HepG2 (cell line): ENCODE data around the gene STAT5A. TPM values are rescaled to one million over a fixed set of nuclear protein-coding genes. Genes with fewer than 3 reads are reported as not detected.

Experiments
- CCAR2 ChIP-seq: fragments of 200-400 bp; formaldehyde crosslinking; optimal IDR thresholded peaks from 2 replicates; pipeline ENCODE3; 2018; ENCODE audit warnings: low read depth, mild to moderate bottlenecking, low read length, moderate library complexity
- CHD4 ChIP-seq: fragments of 200-600 bp; sonication (generic); IDR thresholded peaks from 2 replicates; pipeline ENCODE4 v1.7.0; 2017; ENCODE audit warnings: mild to moderate bottlenecking, low read length, borderline replicate concordance
- EP300 ChIP-seq, 3 experiments: sonication (generic) in 1 of 3; formaldehyde crosslinking in 1 of 3; IDR thresholded peaks; 2 replicates each; pipeline versions ENCODE4 v1.5.1 to v1.6.1; 2011 to 2020; ENCODE audit warnings: low read depth in 2 of 3, low read length in 2 of 3, borderline replicate concordance in 1 of 3, improper control_type of control experiment in 1 of 3, mild to moderate bottlenecking in 1 of 3, missing genetic modification reagents in 1 of 3, moderate library complexity in 1 of 3
- ESRRA ChIP-seq: sonication (generic); formaldehyde crosslinking; IDR thresholded peaks from 2 replicates; pipeline ENCODE4 v1.5.1; 2020; ENCODE audit warnings: mild to moderate bottlenecking, low read depth, missing genetic modification reagents
- HMGXB4 ChIP-seq, 2 experiments: sonication (generic) in 1 of 2; formaldehyde crosslinking in 1 of 2; IDR thresholded peaks; 2 replicates each; pipeline versions ENCODE4 v1.4.0 to v1.6.1; 2018 to 2020; ENCODE audit warnings: missing genetic modification reagents in 2 of 2, borderline replicate concordance in 1 of 2, low read depth in 1 of 2, mild to moderate bottlenecking in 1 of 2, missing biosample characterization in 1 of 2
- HNRNPK ChIP-seq: fragments of 200-400 bp; formaldehyde crosslinking; IDR thresholded peaks from 2 replicates; pipeline ENCODE4 v1.6.1; 2018; ENCODE audit warnings: low read length, low read depth, moderate library complexity, mild to moderate bottlenecking; ENCODE audit not compliant: poor library complexity, severe bottlenecking
- JUND ChIP-seq: sonication (generic); formaldehyde crosslinking; IDR thresholded peaks from 2 replicates; pipeline ENCODE4 v1.8.0; 2022; ENCODE audit warnings: mild to moderate bottlenecking, missing genetic modification reagents
- NFIC ChIP-seq: IDR thresholded peaks from 2 replicates; pipeline ENCODE4 v1.6.1; 2012; ENCODE audit warnings: mild to moderate bottlenecking, low read length, inconsistent platforms
- NR1H2 ChIP-seq: sonication (generic); formaldehyde crosslinking; IDR thresholded peaks from 2 replicates; pipeline ENCODE4 v1.8.1; 2022; ENCODE audit warnings: low read depth, missing genetic modification reagents, borderline replicate concordance
- NRL ChIP-seq: sonication (generic); formaldehyde crosslinking; IDR thresholded peaks from 2 replicates; pipeline ENCODE4 v1.5.0; 2020; ENCODE audit warnings: missing genetic modification reagents, mild to moderate bottlenecking, moderate library complexity, borderline replicate concordance
- SIN3A ChIP-seq: IDR thresholded peaks from 2 replicates; pipeline ENCODE4 v1.6.1; 2011; ENCODE audit warnings: low read depth, mild to moderate bottlenecking, control low read depth, low read length, borderline replicate concordance
- SNRNP70 ChIP-seq: fragments of 200-400 bp; formaldehyde crosslinking; IDR thresholded peaks from 2 replicates; pipeline ENCODE4 v1.6.1; 2017; ENCODE audit warnings: mild to moderate bottlenecking, low read depth, low read length, moderate library complexity
- STAT5B ChIP-seq: sonication (generic); formaldehyde crosslinking; IDR thresholded peaks from 2 replicates; pipeline ENCODE4 v1.4.0; 2020; ENCODE audit warnings: missing genetic modification reagents
- U2AF1 ChIP-seq: fragments of 200-400 bp; formaldehyde crosslinking; optimal IDR thresholded peaks from 2 replicates; pipeline ENCODE3; 2017; ENCODE audit warnings: mild to moderate bottlenecking, low read depth, low read length
- ZBTB3 ChIP-seq: sonication (generic); formaldehyde crosslinking; IDR thresholded peaks from 2 replicates; pipeline ENCODE4 v1.4.0; 2020; ENCODE audit warnings: low read depth, mild to moderate bottlenecking, moderate library complexity, missing genetic modification reagents, borderline replicate concordance
- ZFP41 ChIP-seq: sonication (generic); formaldehyde crosslinking; IDR thresholded peaks from 2 replicates; pipeline ENCODE4 v1.4.0; 2020; ENCODE audit warnings: mild to moderate bottlenecking, missing genetic modification reagents, borderline replicate concordance
- ZFP90 ChIP-seq: sonication (generic); formaldehyde crosslinking; IDR thresholded peaks from 2 replicates; pipeline ENCODE4 v1.8.0; 2022; ENCODE audit warnings: missing genetic modification reagents, mild to moderate bottlenecking, inconsistent platforms, borderline replicate concordance
- ZNF503 ChIP-seq: sonication (generic); formaldehyde crosslinking; IDR thresholded peaks from 2 replicates; pipeline ENCODE4 v1.4.0; 2020; ENCODE audit warnings: missing genetic modification reagents
- ZNF547 ChIP-seq: sonication (generic); formaldehyde crosslinking; IDR thresholded peaks from 2 replicates; pipeline ENCODE4 v1.5.1; 2020; ENCODE audit warnings: mild to moderate bottlenecking, missing genetic modification reagents
- ZNF557 ChIP-seq: sonication (generic); formaldehyde crosslinking; IDR thresholded peaks from 2 replicates; pipeline ENCODE4 v1.4.0; 2020; ENCODE audit warnings: missing genetic modification reagents
- polyA plus RNA-seq, 8 experiments: library from polyadenylated mRNA; depleted of rRNA in 3 of 8; stranded (reverse) in 7 of 8; unstranded in 1 of 8; fragments of >200 nt; fragmentation: Illumina TruSeq in 4 of 8; extraction: Trizol in 4 of 8; gene quantifications; 2 replicates each; pipeline versions ENCODE4 v1.2.1 to v1.2.3, GENCODE V29; 2011 to 2016; ENCODE audit warnings: low read depth in 4 of 8, missing spikeins in 1 of 8, mixed read lengths in 1 of 8; ENCODE audit not compliant: insufficient read depth in 1 of 8
- total RNA-seq, 5 experiments: library from RNA; depleted of rRNA; stranded (reverse); fragments of >200 nt; fragmentation: Illumina TruSeq; extraction: Trizol; gene quantifications; 2 replicates each; pipeline ENCODE4 v1.2.3, GENCODE V29; 2016; ENCODE audit warnings: low read depth in 1 of 5
- TF ChIP-seq, protein P1 (sequence below): sonication (generic); formaldehyde crosslinking; IDR thresholded peaks from 2 replicates; pipeline ENCODE4 v1.5.1; 2020; ENCODE audit warnings: mild to moderate bottlenecking, missing genetic modification reagents

Gene STAT5A
- total and polyA plus RNA-seq, 2 of the 13 experiments (the other 11 are each of a cell fraction or from before 2014, with no cell fraction given): 1.4 to 4.1 TPM

DNA sequence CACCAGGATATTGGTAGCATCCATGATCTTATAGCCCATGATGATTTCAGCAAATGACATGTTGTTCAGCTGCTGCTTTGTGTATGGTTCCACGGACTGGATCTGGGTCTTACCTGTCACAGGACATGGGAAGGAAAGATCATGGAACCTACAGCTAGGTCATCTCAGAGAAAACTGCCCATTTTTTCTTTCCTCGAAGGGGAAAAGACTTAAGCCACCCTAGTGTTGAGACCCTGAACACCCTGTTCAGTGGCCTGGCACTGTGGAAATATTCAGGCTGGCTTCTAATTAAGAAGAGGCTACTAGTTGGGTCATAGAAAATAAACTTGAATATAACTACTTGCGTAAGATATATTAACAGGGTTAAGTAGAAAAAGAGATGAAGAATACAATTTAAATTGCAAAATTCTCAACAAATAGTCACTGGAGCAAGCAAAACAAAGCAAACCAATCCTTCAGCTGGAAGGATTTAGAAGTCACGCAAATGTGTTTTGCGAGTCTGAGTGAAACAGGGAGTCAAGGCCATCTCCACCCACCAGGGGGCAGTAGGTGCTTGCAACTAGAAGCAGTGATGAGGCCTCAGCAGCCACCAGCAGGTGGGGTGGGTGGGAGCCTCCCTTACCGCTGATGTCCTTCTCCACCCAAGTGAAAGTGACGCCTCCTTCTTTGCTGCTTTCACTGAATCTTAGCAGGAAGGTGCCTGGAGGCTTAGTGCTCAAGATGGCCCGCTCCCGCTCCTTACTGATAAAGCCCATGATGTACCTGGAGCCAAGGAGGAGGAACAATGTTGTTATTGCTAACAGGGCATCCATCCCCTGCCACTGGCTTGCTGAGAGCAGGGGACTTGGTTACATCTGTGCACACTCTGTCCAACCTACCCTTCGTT is 34.3 kb downstream of the STAT5A start (continued):
- 0 out of 2 replicates have a peak, but pooled peaks have one; percentile 51 for TF ChIP-seq ZFP41
- TF ChIP-seq CHD4: no peak
- TF ChIP-seq SNRNP70: no peak
- TF ChIP-seq EP300 (IDR thresholded peaks at IDR 0.05; ENCODE audit: low read depth in 2 of 2, low read length in 2 of 2): 0 out of 4 replicates have a peak, but pooled peaks of 1 of the 2 experiments have one; percentile 27
- TF ChIP-seq EP300 (CRISPR knock-in tag; IDR thresholded peaks at IDR 0.05; ENCODE audit: borderline replicate concordance): no peak
- TF ChIP-seq STAT5B: peak; percentile 62; the same call in 1 of the 2 replicates
- no peak for TF ChIP-seq ZNF557 (CRISPR knock-in tag)
- no peak for TF ChIP-seq ESRRA (CRISPR knock-in tag)
- TF ChIP-seq, protein P1, sequence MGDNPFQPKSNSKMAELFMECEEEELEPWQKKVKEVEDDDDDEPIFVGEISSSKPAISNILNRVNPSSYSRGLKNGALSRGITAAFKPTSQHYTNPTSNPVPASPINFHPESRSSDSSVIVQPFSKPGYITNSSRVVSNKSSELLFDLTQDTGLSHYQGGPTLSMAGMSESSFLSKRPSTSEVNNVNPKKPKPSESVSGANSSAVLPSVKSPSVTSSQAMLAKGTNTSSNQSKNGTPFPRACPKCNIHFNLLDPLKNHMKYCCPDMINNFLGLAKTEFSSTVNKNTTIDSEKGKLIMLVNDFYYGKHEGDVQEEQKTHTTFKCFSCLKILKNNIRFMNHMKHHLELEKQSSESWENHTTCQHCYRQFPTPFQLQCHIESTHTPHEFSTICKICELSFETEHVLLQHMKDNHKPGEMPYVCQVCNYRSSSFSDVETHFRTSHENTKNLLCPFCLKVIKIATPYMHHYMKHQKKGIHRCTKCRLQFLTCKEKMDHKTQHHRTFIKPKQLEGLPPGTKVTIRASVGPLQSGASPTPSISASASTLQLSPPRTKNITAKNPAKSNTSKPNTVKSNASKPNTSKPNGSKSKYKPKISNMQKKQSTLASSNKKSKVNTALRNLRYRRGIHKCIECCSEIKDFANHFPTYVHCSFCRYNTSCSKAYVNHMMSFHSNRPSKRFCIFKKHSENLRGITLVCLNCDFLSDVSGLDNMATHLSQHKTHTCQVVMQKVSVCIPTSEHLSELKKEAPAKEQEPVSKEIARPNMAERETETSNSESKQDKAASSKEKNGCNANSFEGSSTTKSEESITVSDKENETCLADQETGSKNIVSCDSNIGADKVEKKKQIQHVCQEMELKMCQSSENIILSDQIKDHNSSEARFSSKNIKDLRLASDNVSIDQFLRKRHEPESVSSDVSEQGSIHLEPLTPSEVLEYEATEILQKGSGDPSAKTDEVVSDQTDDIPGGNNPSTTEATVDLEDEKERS (CRISPR knock-in tag): no peak
- no peak for TF ChIP-seq U2AF1
- TF ChIP-seq NFIC: no peak
- no peak for TF ChIP-seq SIN3A
- no peak; the same call in 1 of the 2 replicates for TF ChIP-seq NRL (CRISPR knock-in tag)
- TF ChIP-seq NR1H2: no peak
- no peak for TF ChIP-seq ZBTB3 (CRISPR knock-in tag)
- peak; percentile 74 to 93; a peak in 3 of 4 replicates for TF ChIP-seq HMGXB4 (CRISPR knock-in tag; IDR thresholded peaks at IDR 0.05; ENCODE audit: borderline replicate concordance in 1 of 2, low read depth in 1 of 2)
- no peak for TF ChIP-seq JUND
- TF ChIP-seq ZNF547 (CRISPR knock-in tag): no peak
- TF ChIP-seq ZNF503 (CRISPR knock-in tag): no peak; the same call in 1 of the 2 replicates
- TF ChIP-seq CCAR2: no peak
- no peak for TF ChIP-seq HNRNPK
- 0 out of 2 replicates have a peak, but pooled peaks have one; percentile 30 for TF ChIP-seq ZFP90 (CRISPR knock-in tag)
